HG03460 (cell line): ENCODE data around the gene PDAP1.
"Not testable (repeated sequence)": the region's sequence is repeated elsewhere in the genome, so short reads cannot be mapped to it uniquely, and the experiment has no call there.

Experiments used
- ATAC-seq: cut with Tn5 transposase; IDR thresholded peaks from one replicate; pipeline ENCODE4 v1.9.1; 2021; ENCODE audit not compliant: unreplicated experiment

PDAP1 gene

DNA sequence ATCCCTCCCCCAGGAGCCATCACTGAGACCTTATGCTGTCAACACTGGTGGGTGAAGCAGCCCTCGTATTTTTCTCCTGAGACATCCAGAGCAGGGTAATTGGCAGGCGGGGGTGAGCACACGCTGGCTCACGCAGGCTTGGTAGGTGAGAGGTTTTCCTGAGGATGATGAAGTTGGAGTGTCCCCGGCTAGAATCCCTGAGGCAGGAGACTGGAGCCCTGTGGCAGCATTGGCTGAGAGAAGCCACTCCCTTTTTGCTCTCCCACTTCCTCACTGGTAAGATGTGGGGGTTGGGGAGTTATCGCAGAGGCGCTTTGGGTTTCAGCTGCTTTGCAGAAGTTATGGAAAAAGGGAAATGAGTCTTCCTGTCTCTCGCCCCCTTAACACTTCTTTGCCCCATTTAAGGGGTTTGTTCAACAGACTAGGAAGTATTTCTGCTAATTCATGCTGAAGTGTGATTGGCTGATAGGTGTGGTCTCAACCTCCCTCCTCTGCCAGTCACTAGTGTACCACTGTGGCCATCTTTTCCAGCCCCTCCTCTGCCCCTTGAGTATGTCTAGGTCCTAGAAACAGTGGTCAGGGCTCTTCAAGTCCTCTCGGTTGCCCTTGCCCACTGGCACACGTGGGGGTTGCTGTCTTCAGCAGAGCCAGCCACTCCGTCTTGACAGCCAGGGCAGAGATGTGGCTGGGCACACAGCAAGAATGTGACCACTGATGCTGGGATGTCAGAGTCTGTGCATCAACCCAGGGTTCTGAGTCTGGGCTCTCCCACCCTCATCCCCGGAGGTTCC lies 28.2 kb downstream of the PDAP1 start:
- ATAC-seq: peak; percentile 44

DNA sequence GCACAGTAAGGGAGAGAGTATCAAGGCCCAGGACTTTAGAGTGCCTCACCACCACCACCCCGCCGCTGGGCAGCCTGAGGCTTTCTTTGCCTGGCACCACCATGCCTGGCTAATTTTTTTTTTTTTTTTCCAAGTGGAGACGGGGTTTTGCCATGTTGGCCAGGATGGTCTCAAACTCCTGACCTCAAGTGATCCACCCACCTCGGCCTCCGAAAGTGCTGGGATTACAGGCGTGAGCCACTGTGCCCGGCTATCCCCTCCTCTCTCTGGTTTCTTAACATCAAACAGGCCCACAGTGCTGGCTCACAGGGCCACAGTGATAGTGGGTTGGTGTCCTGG lies 28.7 kb downstream of the PDAP1 start:
- not testable (repeated sequence) for ATAC-seq

DNA sequence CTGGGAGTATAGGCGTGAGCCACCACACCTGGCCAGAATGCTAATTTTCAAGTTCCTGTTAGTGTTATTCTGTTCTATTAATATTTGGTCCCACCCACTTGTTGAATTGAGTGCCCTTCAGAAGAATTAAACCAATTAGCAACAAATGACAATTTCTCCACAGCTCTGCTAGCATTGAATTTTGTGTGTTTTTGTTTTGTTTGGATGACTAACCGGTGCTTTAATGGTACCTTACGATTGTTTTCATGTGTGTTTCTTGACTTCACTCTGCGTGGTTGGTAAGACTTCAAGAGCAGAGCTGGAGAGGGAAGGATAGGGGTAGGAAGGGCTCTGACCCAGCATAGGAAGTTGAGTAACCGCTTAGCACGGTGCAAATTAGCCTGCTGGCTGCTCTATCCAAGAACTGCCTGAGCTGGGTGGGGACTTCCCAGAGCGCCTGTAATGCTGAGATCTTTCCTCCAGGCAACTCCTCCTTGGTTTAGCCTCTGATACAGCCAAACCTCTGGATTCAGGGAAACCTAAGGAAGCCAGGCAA lies 29.3 kb downstream of the PDAP1 start:
- no peak for ATAC-seq

DNA sequence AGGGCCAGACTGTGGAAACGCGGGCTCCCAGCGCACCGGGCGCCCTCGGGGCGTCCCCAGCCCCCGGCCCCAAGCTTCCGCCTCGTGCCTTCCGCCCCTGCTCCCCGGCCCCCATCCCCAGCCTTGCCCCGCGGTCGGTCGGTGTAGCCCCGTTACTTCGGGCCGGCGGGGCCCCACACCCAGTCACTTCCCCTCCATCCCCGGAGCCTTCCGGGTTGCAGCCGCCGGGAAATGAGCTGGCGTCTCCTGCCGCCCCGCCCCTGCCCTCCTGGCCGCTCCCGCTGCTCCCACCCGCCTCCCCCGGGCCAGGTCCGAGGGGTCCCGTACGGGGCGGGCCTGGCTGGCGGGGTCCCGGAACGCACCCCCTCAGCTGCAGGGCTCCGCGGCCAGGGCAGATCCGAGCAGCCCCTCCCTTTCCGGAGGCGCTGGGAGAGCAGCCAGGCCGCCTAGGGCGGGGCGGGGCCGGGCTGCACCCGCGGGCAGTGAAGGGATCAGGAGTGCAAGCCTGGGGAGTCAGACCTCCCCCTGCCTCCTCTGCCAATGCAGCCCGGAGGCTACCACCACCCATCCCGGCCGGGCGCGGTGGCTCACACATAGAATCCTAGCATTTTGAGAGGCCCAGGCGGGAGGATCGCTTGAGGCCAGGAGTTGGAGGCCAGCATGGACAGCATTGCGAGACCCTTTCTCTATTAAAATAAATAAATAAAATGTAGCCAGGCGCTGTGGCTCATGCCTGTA lies 33.2 kb downstream of the PDAP1 start:
- ATAC-seq: peak; percentile 39

DNA sequence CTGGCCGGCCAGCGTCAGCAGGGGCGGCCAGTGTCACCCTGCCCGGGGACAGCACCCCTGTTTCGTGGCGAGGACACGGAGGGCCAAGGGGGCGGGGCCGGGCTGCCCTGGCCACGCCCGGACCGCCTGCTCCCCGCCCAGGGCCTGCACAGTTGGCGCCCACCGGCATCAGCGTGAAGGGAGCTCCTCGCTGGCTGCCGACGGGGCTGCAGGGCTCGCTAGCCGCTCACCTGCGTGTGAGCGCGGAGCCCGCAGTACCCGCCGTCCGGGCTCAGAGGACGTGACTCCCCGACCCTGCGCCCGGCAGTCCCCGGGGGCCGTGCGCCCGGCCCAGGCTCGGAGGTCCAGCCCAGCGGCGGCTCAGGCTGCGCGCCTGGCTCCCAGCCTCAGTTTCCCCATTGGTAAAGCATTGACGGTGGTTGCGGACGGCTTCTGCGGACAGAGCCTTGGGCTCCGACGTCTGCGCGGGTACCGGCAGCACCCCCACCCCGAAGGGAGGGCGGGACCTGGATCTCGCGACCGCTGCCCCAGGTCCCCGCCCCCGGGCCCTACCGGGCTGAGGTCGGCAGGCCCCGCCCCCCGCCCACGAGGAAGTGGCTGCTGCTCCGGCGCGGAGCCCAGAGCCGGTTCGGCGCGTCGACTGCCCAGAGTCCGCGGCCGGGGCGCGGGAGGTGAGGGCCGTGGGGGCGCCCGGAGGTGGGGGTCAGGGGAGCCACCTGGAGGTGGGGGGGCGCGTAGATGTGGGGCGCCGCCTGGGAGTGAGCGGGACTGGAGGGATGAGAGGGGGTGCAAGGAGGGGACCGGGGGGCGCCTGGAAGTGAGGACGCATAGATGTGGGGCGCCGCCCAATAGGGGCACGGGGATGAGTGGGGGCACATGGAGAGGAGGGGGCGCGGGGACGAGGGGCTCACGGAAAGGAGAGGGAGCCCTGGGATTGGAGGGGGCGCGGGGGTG lies 34.0 kb downstream of the PDAP1 start, which contains the start of gene ARPC1B:
TSS of gene ARPC1B (plus strand) at position 620 of the 954 bp plus-strand sequence. CDS start 10,985 bp downstream, outside the sequence.
- ATAC-seq: peak; percentile 55

DNA sequence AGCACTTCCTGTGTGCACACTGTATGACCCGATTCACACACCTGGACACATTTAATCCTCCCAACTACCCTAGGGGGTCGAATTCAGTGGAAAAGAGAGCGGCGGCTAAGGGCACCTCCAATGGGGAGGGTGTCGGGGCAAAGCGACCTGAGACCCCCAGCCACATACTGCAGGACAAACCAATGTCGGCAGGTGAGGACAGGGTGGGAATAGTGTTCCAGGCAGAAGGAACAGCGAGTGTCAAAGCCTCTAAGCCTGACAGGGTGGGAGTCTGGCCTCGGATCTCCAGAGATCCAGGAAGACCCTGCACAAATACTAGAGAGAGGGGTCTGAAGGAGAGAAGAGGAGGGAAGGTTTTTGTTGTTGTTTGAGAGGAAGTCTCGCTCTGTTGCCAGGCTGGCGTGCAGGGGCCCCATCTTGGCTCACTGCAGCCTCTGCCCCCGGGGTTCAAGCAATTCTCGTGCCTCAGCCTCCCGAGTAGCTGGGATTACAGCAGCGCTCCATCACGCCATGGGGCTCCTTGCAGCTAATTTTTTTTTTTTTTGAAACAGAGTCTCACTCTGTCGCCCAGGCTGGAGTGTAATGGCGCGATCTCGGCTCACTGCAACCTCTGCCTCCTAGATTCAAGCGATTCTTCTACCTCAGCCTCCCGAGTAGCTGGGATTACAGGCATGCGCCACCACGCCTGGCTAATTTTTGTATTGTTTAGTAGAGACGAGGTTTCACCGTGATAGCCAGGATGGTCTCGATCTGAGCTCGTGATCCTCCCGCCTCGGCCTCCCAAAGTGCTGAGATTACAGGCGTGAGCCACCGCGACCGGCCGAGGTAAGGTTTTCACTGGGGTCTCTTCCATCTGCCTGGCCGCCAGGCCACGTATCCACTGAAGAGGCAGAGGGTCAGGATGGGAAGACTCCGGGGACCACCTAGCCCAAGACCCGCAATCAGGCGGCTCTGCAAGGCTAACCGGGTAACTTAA lies 35.0 kb downstream of the PDAP1 start:
- no peak for ATAC-seq

DNA sequence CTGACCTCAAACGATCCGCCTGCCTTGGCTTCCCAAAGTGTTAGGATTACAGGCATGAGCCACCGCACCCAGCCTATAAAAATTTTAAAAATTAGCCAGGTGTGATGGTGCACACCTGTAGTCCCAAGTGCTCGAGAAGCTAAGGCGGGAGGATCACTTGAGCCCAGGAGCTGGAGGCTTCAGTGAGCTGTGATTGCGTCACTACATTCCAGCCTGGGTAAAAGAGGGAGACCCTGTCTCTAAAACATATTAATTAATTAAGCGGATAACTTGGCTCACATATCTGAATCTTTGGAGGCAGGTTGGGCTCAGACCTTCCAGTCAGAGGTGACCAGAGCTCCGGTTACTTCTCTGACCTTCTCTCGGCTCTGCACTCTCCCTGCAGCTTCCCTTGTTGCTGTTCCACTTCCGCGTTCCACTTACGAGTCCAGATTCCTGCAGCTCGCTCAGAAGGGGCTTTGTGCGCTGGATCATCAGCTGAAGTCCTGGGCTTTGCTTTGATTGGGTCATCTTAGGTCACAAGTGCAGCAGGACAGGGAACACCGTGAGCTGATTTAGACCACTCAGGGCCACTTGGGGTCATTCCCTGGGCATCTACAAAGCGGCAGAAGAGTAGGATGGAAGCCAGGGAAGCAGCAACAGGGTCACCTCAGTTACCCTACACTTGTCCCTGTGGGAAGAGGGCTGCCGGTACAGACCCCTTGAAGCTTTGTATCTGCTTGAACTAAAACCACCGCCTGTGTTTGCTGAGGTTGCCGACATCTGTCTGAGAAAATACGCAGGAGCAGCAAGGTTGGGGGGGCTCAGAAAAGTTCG lies 35.9 kb downstream of the PDAP1 start:
- no peak for ATAC-seq

DNA sequence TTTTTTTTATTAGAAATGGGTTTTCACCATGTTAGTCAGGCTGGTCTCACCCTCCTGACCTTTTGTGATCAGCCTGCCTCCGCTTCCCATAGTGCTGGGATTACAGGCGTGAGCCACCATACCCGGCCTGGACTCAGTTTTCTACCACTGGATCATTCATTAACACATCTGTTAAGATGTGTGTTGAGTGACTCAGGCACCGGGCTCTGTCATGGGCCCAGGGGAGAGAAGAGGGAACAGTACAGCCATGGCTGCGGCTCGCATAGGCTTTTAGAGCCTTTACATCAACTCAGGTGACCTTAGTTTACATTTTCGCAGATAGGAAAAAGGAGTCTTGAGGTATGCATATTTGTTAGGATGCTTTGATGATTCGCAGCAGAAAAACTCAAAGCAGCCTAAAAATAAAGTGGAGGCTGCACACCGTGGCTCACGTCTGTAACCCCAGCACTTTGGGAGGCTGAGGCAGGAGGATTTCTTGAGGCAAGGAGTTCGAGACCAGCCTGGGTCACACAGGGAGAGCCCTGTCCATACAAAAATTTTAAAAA lies 36.9 kb downstream of the PDAP1 start:
- ATAC-seq: no peak

DNA sequence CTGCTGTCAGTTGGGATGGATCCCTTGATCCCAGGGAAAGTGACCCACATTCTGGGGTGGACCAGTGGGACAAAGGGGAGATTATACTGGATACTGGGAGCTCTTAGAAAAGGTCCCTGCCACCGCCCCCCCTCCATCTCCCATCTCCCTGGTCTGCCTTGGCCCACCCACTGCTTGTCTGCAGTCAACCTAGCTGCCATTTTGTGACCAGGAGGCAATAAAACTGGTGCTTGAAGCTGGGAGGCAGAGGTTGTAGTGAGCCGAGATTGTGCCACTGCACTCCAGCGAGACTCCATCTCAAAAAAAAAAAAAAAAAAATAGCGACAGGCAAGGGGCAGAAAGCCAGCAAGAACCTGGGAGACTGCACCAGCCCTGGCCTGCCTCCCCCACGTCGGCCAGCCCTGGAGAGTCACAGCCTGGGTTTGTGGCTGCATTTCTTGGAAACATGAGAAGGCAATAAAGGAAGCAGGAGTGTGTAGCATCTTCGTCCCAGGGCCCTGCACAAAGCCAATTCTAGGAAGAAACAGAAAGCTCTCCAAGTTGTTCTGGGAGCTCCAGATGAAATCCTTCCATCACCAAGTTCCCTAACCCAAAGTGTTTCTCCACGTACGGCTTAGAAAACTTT lies 38.5 kb downstream of the PDAP1 start:
- no peak for ATAC-seq

DNA sequence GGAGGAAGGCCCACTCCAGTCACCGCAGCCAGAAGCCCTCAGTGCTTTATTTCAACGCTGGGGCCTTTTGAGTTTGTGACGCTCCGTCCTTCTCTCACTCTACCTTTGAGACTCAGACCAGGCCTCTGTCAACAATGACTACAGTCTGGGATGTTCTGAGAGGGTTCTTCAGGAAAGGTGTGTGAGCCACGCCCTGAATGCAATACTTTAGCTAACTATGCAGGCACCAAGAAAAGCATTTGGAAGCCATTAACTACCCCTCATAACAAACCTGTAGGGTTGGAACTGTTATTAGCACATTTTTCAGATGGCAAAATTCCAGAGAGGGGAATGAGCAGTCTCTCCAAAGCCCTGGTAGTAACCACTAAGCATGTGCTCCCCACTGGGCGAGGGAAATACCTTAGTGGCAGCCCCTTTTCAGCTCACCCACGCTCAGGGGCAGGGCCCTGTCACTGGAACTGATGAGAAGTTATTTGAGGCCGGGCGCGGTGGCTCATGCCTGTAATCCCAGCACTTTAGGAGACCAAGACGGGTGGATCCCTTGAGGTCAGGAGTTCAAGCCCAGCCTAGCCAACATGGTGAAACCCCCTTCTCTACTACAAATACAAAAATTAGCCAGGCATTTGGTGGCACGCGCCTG lies 39.5 kb downstream of the PDAP1 start:
- no peak for ATAC-seq

DNA sequence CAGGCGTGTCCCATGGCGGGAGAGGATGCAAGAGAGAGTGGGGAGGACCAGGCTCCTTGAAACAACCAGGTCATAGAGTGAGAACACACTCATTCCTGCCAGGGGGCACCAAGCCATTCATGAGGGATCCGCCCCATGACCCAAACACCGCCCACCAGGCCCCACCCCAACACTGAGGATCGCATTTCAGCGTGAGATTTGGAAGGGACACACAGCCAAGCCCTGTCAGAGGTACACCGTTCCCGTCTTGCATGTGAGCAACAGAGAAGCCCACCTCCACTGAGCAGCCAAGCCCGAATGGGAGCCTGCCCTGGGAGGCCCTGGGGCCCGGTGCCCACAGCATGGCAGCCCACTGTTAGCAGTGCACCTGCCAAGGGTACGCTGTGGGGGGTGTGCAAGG lies 41.8 kb downstream of the PDAP1 start:
- no peak for ATAC-seq

DNA sequence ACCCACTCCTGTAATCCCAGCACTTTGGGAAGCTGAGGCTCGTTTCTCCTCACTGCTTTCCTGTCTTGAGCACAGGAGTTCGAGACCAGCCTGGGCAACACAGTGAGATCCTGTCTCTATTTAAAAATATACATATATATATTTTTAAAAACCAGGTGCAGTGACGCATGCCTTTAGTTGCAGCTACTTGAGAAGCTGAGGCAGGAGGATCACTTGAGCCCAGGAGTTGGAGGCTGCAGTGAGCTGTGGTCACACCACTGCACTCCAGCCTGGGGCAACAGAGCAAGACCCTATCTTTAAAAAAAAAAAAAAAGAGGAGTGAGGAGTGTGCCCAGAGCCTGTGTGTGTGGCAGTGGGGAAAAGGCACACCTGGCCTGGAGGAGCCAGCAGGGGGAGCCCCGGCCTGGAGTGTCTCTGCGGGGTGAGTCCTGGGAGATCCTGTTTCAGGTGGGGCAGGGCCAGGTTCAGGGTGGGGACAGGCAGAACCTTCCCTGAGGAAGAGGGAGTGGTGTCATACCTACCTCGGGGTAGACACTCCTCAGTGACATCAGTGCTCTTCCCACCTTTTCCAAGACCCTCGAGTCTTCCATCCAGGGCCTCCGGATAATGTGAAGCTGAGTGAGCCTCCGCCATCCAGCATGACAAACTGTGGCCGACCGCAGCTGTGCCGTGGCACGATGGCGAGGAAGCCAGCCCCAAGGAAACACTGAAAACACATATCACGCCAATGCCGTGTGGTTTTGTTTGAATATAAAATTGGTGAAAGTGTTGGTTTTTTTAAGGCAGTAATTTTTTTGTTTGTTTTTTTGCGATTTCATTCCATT lies 42.9 kb downstream of the PDAP1 start:
- no peak for ATAC-seq

DNA sequence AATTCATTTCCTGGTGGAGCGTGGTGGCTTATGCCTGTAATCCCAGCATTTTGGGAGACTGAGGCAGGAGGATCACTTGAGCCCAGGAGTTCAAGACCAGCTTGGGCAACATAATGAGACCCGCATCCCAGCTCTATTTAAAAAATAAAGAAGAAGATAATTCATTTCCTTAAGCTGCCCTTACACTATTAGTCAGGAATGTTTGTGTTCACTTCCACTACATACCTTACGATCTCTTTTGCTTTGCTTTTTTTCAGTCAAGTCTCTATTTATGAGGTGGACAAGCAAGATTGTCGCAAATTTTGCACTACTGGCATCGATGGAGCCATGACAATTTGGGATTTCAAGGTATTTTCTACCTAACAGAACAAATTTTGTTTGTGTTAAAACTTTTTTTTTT lies 45.1 kb downstream of the PDAP1 start:
- no peak for ATAC-seq

DNA sequence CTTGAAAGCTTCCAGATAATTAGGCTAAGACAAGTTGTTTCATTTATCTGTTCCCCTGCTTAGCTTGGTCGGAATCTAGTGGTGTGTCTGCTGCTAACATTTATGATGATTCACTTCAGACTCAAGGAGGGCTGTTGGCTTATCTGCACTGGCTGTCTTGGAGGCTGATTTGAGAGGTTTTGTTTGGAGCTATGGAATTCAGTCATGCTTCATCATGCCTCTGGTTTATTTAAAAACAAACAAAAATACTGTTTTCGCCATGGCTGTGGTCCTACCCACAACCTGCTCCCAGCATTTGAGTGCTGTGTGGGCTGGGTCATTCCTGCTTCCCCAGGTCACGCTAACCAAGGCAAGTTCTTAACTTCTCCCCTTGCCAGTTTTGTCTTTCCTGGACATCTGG lies 45.6 kb downstream of the PDAP1 start:
- ATAC-seq: no peak

DNA sequence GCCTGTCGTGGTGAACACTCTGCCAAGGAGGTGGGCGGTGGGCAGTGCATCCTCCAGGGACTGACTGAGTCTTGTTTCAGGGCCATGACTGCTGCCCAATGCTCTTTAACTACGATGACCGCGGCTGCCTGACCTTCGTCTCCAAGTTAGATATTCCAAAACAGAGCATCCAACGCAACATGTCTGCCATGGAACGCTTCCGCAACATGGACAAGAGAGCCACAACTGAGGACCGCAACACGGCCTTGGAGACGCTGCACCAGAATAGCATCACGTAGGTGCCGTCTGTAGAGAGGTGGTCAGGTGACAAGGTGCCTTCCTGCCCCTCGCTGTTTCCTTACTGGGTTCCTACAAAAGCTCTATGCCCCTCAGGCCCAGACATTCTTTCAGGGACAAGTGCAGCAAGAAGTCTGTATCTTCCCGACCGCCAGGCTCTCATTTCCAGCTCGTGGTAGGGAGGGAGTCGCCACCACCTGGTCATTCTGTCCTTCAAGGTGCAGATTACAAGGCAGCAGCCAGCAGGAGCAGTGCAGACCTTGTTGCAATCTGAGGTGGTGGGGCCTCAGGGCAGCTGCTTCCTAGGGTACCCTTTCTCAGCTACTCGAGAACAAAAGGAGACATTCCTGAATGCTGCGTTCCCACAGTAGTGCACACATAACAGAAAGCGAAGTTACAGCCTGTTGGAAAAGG lies 48.8 kb downstream of the PDAP1 start:
- no peak for ATAC-seq

DNA sequence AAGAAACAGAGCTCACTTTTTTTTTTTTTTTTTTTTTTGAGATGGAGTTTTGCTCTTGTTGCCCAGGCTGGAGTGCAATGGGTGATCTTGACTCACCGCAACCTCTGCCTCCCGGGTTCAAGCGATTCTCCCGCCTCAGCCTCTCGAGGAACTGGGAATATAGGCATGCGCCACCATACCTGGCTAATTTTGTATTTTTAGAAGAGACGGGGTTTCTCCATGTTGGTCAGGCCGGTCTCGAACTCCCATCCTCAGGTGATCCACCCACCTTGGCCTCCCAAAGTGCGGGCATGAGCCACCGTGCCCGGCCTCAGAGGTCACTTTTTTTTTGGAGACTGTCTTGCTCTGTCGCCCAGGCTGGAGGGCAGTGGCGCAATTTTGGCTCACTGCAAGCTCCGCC lies 49.9 kb downstream of the PDAP1 start:
- not testable (repeated sequence) for ATAC-seq
